CD4-positive, alpha-beta T cell treated with Interleukin-1 beta for 1 hour (primary cell): Measurements from ENCODE around the gene LGALS14.

Experiments
- DNase-seq, 2 donors: peaks; one replicate each; pipeline ENCODE4 v3.0.0-alpha.2; 2020 to 2022

Gene LGALS14

GRCh38 chr19:39752390-39752789, 48.1 kb downstream of the LGALS14 start:
- DNase-seq, result no peak

DNA sequence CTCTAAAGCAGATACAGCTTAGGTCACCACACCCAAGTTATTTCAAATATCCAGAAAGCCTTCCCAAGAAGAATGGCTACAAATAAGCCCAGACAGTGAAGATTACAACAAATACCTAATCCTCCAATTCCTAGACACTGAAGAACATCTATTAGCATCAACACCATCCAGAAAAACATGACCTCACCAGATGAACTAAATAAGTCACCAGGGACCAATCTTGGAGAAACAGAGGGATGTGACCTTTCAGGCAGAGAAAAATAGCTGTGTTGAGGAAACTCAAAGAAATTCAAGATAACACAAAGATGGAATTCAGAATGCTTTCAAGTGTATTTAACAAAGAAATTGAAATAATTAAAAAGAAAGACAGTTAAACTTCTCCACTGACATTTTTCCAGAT, 48.5 kb downstream of the LGALS14 start:
- DNase-seq, result no peak

DNA sequence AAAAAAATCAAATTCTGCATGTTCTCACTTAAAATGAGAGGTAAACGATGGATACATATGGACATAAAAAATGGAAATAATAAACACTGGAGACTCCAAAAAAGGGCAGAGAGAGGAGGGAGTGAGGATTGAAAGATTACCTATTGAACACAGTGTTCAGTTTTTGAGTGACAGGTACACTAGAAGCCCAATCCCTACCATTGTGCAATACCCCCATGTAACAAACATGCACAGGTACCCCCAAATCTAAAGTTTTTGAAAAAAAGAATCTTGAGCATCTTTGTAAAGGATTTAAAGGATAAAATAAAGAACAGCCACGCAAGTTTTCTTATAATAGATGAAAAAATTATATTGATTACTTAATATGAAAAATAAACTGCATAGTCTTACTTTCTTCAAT, 50.3 kb downstream of the LGALS14 start:
- no peak for DNase-seq

GRCh38 chr19:39754971-39755370, 50.7 kb downstream of the LGALS14 start:
- no peak for DNase-seq
